Endothelial cell of umbilical vein (primary cell): ENCODE data around the gene CHRM3. TPM values are rescaled to one million over a fixed set of nuclear protein-coding genes. Genes with fewer than 3 reads are reported as not detected.

Experiments
- BruUV-seq: library from RNA; stranded (reverse); fragments of 400-500 nt; replicated peaks from 2 replicates; lab custom pipeline; 2021; lab: Mats Ljungman, UMichigan
- CTCF ChIA-PET: fragments of 300-600, 350-600 bp; sonication (Branson Sonifier 250); formaldehyde crosslinking; loops from one replicate; lab custom pipeline; 2021; ENCODE audit warnings: antibody characterized with exemption, inconsistent platforms; lab: Charles Lee
- POLR2A ChIA-PET: fragments of 300-600, 350-600 bp; sonication (Branson Sonifier 250); formaldehyde crosslinking; loops from one replicate; lab custom pipeline; 2021; ENCODE audit warnings: antibody characterized with exemption, inconsistent platforms; lab: Charles Lee
- DNase-seq: peaks from one replicate; pipeline ENCODE4 v3.0.0-alpha.2; 2011; ENCODE audit warnings: low read depth, low spot score
- FAIRE-seq: peaks from 2 replicates; lab custom pipeline; 2011; peaks lifted over from hg19 to GRCh38; lab: Jason Lieb, UNC
- H2AFZ ChIP-seq: 2 replicates; pipeline ENCODE4 v1.6.0; 2012; ENCODE audit warnings: low read depth, low read length, control low read depth, inconsistent platforms
- H3K27ac ChIP-seq: 2 replicates; pipeline ENCODE4 v1.5.1; 2011; ENCODE audit warnings: low read depth, mild to moderate bottlenecking, control low read depth, low read length, moderate library complexity; ENCODE audit not compliant: insufficient read depth
- H3K27me3 ChIP-seq, 2 experiments: 2 replicates each; pipeline versions ENCODE4 v1.6.0 to v1.6.1; 2011; ENCODE audit warnings: low read length in 2 of 2, mixed read lengths in 1 of 2; ENCODE audit not compliant: control insufficient read depth in 2 of 2, insufficient read depth in 2 of 2
- H3K36me3 ChIP-seq, 2 experiments: 2 replicates in 1 of 2; 3 replicates in 1 of 2; pipeline ENCODE4 v1.5.1; 2011; ENCODE audit warnings: low read length in 2 of 2, mild to moderate bottlenecking in 1 of 2, moderate library complexity in 1 of 2; ENCODE audit not compliant: control insufficient read depth in 2 of 2, insufficient read depth in 2 of 2; ENCODE audit errors: extremely low read depth in 1 of 2
- H3K4me1 ChIP-seq: 3 replicates; pipeline ENCODE4 v1.5.1; 2011; ENCODE audit warnings: mild to moderate bottlenecking, low read length; ENCODE audit not compliant: control insufficient read depth, insufficient read depth; ENCODE audit errors: extremely low read depth
- H3K4me2 ChIP-seq: 2 replicates; pipeline ENCODE4 v1.6.1; 2011; ENCODE audit warnings: low read length, control low read depth, mixed read lengths; ENCODE audit not compliant: insufficient read depth
- H3K4me3 ChIP-seq, 3 experiments: fragments of 200-600 bp in 1 of 3; sonication (generic), shearing (Covaris generic) in 1 of 3; replicated peaks in 1 of 3; 2 replicates each; pipeline ENCODE4 v1.5.1; 2011 to 2016; ENCODE audit warnings: control low read depth in 3 of 3, low read length in 3 of 3, mild to moderate bottlenecking in 2 of 3, inconsistent platforms in 1 of 3, low read depth in 1 of 3, moderate library complexity in 1 of 3; ENCODE audit not compliant: insufficient read depth in 1 of 3
- H3K79me2 ChIP-seq: 2 replicates; pipeline ENCODE4 v1.6.0; 2012; ENCODE audit warnings: low read length, inconsistent platforms; ENCODE audit not compliant: control insufficient read depth, insufficient read depth
- H3K9ac ChIP-seq: replicated peaks from 2 replicates; pipeline ENCODE3; 2011; ENCODE audit warnings: low read length, control low read depth; ENCODE audit not compliant: insufficient read depth; ENCODE audit errors: extremely low read depth
- H3K9me1 ChIP-seq: replicated peaks from 3 replicates; pipeline ENCODE4 v1.6.0; 2011; ENCODE audit warnings: mild to moderate bottlenecking, low read length; ENCODE audit not compliant: control insufficient read depth, insufficient read depth; ENCODE audit errors: extremely low read depth
- H3K9me3 ChIP-seq: replicated peaks from 2 replicates; pipeline ENCODE4 v1.5.1; 2012; ENCODE audit warnings: low read length, inconsistent platforms; ENCODE audit not compliant: control insufficient read depth, insufficient read depth
- H4K20me1 ChIP-seq: replicated peaks from 2 replicates; pipeline ENCODE3; 2011; ENCODE audit warnings: mild to moderate bottlenecking, low read length; ENCODE audit not compliant: control insufficient read depth, insufficient read depth; ENCODE audit errors: extremely low read depth
- CTCF ChIP-seq, 2 donors: IDR thresholded peaks; 1 replicate in 1 of 2; 2 replicates in 1 of 2; pipeline ENCODE4 v1.5.1; 2011; ENCODE audit warnings: low read length in 2 of 2, mild to moderate bottlenecking in 2 of 2, moderate library complexity in 2 of 2, control low read depth in 1 of 2, inconsistent platforms in 1 of 2, low read depth in 1 of 2; ENCODE audit not compliant: insufficient read depth in 1 of 2; ENCODE audit errors: extremely low read depth in 1 of 2
- EZH2 ChIP-seq: IDR thresholded peaks from 2 replicates; pipeline ENCODE4 v1.6.1; 2012; ENCODE audit warnings: borderline replicate concordance, low read depth, mild to moderate bottlenecking, moderate library complexity, low read length, inconsistent platforms; ENCODE audit not compliant: severe bottlenecking
- FOS ChIP-seq: IDR thresholded peaks from 2 replicates; pipeline ENCODE4 v1.6.1; 2011; ENCODE audit warnings: mild to moderate bottlenecking, low read length, moderate library complexity, borderline replicate concordance; ENCODE audit not compliant: insufficient read depth
- GATA2 ChIP-seq: IDR thresholded peaks from 2 replicates; pipeline ENCODE4 v1.7.0; 2011; ENCODE audit warnings: low read depth, mild to moderate bottlenecking, moderate library complexity, mixed read lengths, low read length; ENCODE audit not compliant: insufficient read length, insufficient read depth
- JUN ChIP-seq: IDR thresholded peaks from 2 replicates; pipeline ENCODE4 v1.6.1; 2011; ENCODE audit warnings: borderline replicate concordance, low read depth; ENCODE audit not compliant: insufficient read length, insufficient read depth
- MAX ChIP-seq: IDR thresholded peaks from 2 replicates; pipeline ENCODE4 v1.6.1; 2011; ENCODE audit not compliant: insufficient read depth, insufficient read length
- MYC ChIP-seq: IDR thresholded peaks from one replicate; pipeline ENCODE4 v1.6.1; 2011; ENCODE audit warnings: mild to moderate bottlenecking, low read depth, low read length
- POLR2A ChIP-seq: IDR thresholded peaks from 2 replicates; pipeline ENCODE4 v1.6.1; 2012; ENCODE audit warnings: low read depth, mild to moderate bottlenecking, control low read depth, low read length
- POLR2AphosphoS5 ChIP-seq: IDR thresholded peaks from 2 replicates; pipeline ENCODE4 v1.6.1; 2012; ENCODE audit warnings: low read depth, mild to moderate bottlenecking, control low read depth, low read length, moderate library complexity; ENCODE audit not compliant: insufficient read depth
- dilution Hi-C: fragments of 300-500 bp; cut with MboI; formaldehyde crosslinking; loops from one replicate; pipeline ENCODE4 v1.15.0; 2019; ENCODE audit warnings: low sequenced_read_pairs; ENCODE audit not compliant: extremely low pct_ligation_motif_present
- intact Hi-C: fragments of 100-400 bp; cut with micrococcal nuclease; formaldehyde crosslinking; loops from one replicate; pipeline ENCODE4 v1.10.0; 2022
- polyA plus RNA-seq, 4 experiments: library from polyadenylated mRNA; depleted of rRNA in 3 of 4; stranded (reverse) in 3 of 4; unstranded in 1 of 4; fragments of >200 nt; gene quantifications; 2 replicates each; pipeline versions ENCODE4 v1.2.1 to v1.2.3, GENCODE V29; 2011 to 2012; ENCODE audit warnings: missing spikeins in 1 of 4
- total RNA-seq: library from RNA; stranded (reverse); gene quantifications from 2 replicates; pipeline ENCODE4 v1.2.3, GENCODE V29; 2021

CHRM3 gene
- total and polyA plus RNA-seq, 2 donors (not counting 3 experiments of a cell fraction or from before 2014, with no cell fraction given), result not detected

GRCh38 chr1:239349699-239350098, 36.7 kb upstream of the CHRM3 start:
- Histone ChIP-seq H2AFZ (no peak overlapping the region), H3K4me2 (no peak overlapping the region), H3K4me1 (no peaks in the 10 kb centered on the region), H3K9me1 (no peaks in the 10 kb centered on the region), H3K36me3 (no peaks in the 10 kb centered on the region), H3K79me2 (no peaks in the 10 kb centered on the region), H3K27me3 (no peaks in the 10 kb centered on the region), H3K9me3 (peaks cover 2% of the 10 kb centered on the region), H3K27ac (no peak overlapping the region), H3K9ac (no peak overlapping the region), H3K4me3 (no peak overlapping the region), H4K20me1 (no peaks in the 10 kb centered on the region)
- no peak for FAIRE-seq
- CTCF ChIA-PET, result interaction anchor here (0.6 kb wide), 1 partner anchor 357 kb away, joined by 4 read pairs; no protein-coding TSS in a partner anchor
- intact Hi-C loops (no loop called here), dilution Hi-C loops (no loop called here)
- TF ChIP-seq EZH2 (no peak), MAX (no peak), CTCF (IDR thresholded peaks at IDR 0.05; ENCODE audit: extremely low read depth in 1 of 2, insufficient read depth in 1 of 2, low read depth in 1 of 2, low read length in 2 of 2) (no peak), GATA2 (no peak), POLR2A (no peak), POLR2AphosphoS5 (no peak), MYC (no peak), JUN (no peak), FOS (no peak)
- no TSS peak for BruUV-seq
- POLR2A ChIA-PET, result no interaction called here
- no peak for DNase-seq
